ENCODE results near the gene SRD5A1. TPM values are rescaled to one million over a fixed set of nuclear protein-coding genes. Genes with fewer than 3 reads are reported as not detected.

SRD5A1 gene
- total RNA-seq, 1 experiment from 2014 or later = 39.6 TPM

DNA sequence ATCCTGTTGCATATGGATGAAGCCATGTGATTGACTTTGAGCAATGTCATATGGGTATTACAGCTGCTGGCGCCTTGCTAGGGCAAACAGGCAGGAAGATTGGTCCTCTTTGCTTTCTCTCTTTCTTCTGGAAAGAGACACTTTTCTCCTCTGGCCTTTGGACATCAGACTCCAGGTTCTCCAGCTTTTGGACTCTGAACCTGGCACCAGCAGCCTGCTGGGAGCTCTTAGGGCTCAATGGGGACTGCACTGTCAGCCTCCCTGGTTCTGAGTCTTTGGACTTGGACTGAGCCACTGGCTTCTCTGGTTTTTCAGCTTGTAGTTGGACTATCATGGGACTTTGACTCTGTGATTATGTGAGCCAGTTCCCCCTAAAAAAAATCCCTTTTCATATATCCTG lies 45.1 kb downstream of the SRD5A1 start:
- H3K9me3 ChIP-seq (ENCODE audit: low read length) = no peaks in the 10 kb centered on the region
- no peak overlapping the region for H3K4me2 ChIP-seq (ENCODE audit: low read length)
- ATAC-seq = no peak
- BruUV-seq (replicated peaks) = no TSS peak
- TF ChIP-seq CTCF (conservative IDR thresholded peaks at IDR 0.05; ENCODE audit: low read depth, low read length) = no peak
- TF ChIP-seq EZH2phosphoT487 (IDR thresholded peaks at IDR 0.05; ENCODE audit: borderline replicate concordance, low read length) = no peak
- no peak for TF ChIP-seq EZH2 (IDR thresholded peaks at IDR 0.05; ENCODE audit: low read length, unreplicated experiment)
- H3K4me1 ChIP-seq (ENCODE audit: insufficient read depth, low read length) = no peaks in the 10 kb centered on the region
- H3F3A ChIP-seq (ENCODE audit: low read length, unreplicated experiment) = no peaks in the 10 kb centered on the region
- no peak overlapping the region for H3K27ac ChIP-seq (ENCODE audit: low read length)
- no peak for DNase-seq
- no peak overlapping the region for H3K4me3 ChIP-seq (ENCODE audit: low read length)
- no peak overlapping the region for H3K9ac ChIP-seq (ENCODE audit: low read length)
- no peak overlapping the region for H2AFZ ChIP-seq (ENCODE audit: low read length)
- H3K9me2 ChIP-seq (replicated peaks; ENCODE audit: low read length) = no peaks in the 10 kb centered on the region
- no peaks in the 10 kb centered on the region for H4K20me1 ChIP-seq (ENCODE audit: low read length)
- intact Hi-C loops (cut with micrococcal nuclease) = no loop called here
- ChIA-PET POLR2A (ENCODE audit: unreplicated experiment) (no interaction called here), CTCF (no interaction called here)
- no peaks in the 10 kb centered on the region for H3K79me2 ChIP-seq (ENCODE audit: low read length)
- peaks cover 4% of the 10 kb centered on the region; the same call in 1 of the 2 replicates for H3K27me3 ChIP-seq (ENCODE audit: low read length)
- no peaks in the 10 kb centered on the region for H3K36me3 ChIP-seq (ENCODE audit: low read depth, low read length)

GRCh38 chr5:6680922-6681321 lies 47.7 kb downstream of the SRD5A1 start:
- Histone ChIP-seq H3F3A (ENCODE audit: low read length, unreplicated experiment) (no peaks in the 10 kb centered on the region), H3K9me3 (ENCODE audit: low read length) (no peaks in the 10 kb centered on the region), H4K20me1 (ENCODE audit: low read length) (no peaks in the 10 kb centered on the region), H3K36me3 (ENCODE audit: low read depth, low read length) (no peaks in the 10 kb centered on the region), H3K27me3 (ENCODE audit: low read length) (peaks cover 16% of the 10 kb centered on the region; the same call in 1 of the 2 replicates), H3K9ac (ENCODE audit: low read length) (no peak overlapping the region), H3K27ac (ENCODE audit: low read length) (no peak overlapping the region), H3K4me3 (ENCODE audit: low read length) (no peak overlapping the region), H3K4me2 (ENCODE audit: low read length) (no peak overlapping the region), H3K9me2 (replicated peaks; ENCODE audit: low read length) (no peaks in the 10 kb centered on the region), H2AFZ (ENCODE audit: low read length) (no peak overlapping the region), H3K79me2 (ENCODE audit: low read length) (no peaks in the 10 kb centered on the region), H3K4me1 (ENCODE audit: insufficient read depth, low read length) (no peaks in the 10 kb centered on the region)
- BruUV-seq (replicated peaks) = no TSS peak
- no peak for ATAC-seq
- POLR2A ChIA-PET (ENCODE audit: unreplicated experiment) = no interaction called here
- intact Hi-C loops (cut with micrococcal nuclease) = no loop called here
- TF ChIP-seq EZH2 (IDR thresholded peaks at IDR 0.05; ENCODE audit: low read length, unreplicated experiment) (no peak), CTCF (conservative IDR thresholded peaks at IDR 0.05; ENCODE audit: low read depth, low read length) (no peak), EZH2phosphoT487 (IDR thresholded peaks at IDR 0.05; ENCODE audit: borderline replicate concordance, low read length) (no peak)
- CTCF ChIA-PET = no interaction called here
- DNase-seq = no peak

DNA sequence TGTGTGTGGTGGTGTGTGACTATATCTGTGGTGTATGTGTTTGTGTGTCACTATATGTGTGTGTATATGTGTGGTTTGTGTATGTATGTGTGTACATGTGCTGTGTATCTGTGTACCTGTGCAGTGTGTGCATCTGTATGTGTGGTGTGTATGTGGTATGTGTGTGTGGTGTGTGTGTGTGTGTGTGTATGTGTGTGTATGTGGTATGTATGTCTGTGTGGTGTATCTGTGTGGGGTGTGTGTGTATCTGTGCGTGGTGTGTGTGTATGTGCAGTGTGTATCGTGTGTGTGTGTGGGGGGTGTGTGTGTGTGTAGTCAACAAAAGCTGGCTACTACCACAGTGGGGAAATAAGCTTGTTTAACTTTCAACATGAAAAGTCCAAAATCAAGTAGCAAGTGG lies 48.4 kb downstream of the SRD5A1 start:
- Histone ChIP-seq H3K4me1 (ENCODE audit: insufficient read depth, low read length) (no peaks in the 10 kb centered on the region), H3K36me3 (ENCODE audit: low read depth, low read length) (no peaks in the 10 kb centered on the region), H3K27ac (ENCODE audit: low read length) (no peak overlapping the region), H3K9ac (ENCODE audit: low read length) (no peak overlapping the region), H2AFZ (ENCODE audit: low read length) (no peak overlapping the region), H3F3A (ENCODE audit: low read length, unreplicated experiment) (no peaks in the 10 kb centered on the region), H3K4me3 (ENCODE audit: low read length) (no peak overlapping the region), H3K79me2 (ENCODE audit: low read length) (no peaks in the 10 kb centered on the region), H3K27me3 (ENCODE audit: low read length) (peaks cover 23% of the 10 kb centered on the region; the same call in 1 of the 2 replicates), H3K9me3 (ENCODE audit: low read length) (no peaks in the 10 kb centered on the region), H3K9me2 (replicated peaks; ENCODE audit: low read length) (no peaks in the 10 kb centered on the region), H4K20me1 (ENCODE audit: low read length) (no peaks in the 10 kb centered on the region), H3K4me2 (ENCODE audit: low read length) (no peak overlapping the region)
- no peak for DNase-seq
- ChIA-PET CTCF (no interaction called here), POLR2A (ENCODE audit: unreplicated experiment) (no interaction called here)
- TF ChIP-seq CTCF (conservative IDR thresholded peaks at IDR 0.05; ENCODE audit: low read depth, low read length) = no peak
- no peak for TF ChIP-seq EZH2phosphoT487 (IDR thresholded peaks at IDR 0.05; ENCODE audit: borderline replicate concordance, low read length)
- no peak for TF ChIP-seq EZH2 (IDR thresholded peaks at IDR 0.05; ENCODE audit: low read length, unreplicated experiment)
- no peak for ATAC-seq
- intact Hi-C loops (cut with micrococcal nuclease) = no loop called here
- no TSS peak for BruUV-seq (replicated peaks)
